Right lobe of liver (tissue), 6 donors: ENCODE measurements around the gene ARHGEF7. TPM values are rescaled to one million over a fixed set of nuclear protein-coding genes. Genes with fewer than 3 reads are reported as not detected.

Experiments used
- ATAC-seq, 4 donors: fragments of 200-7000 bp; cut with Tn5 transposase; one replicate each; pipeline ENCODE4 v1.9.1; 2020; ENCODE audit warnings: mild to moderate bottlenecking in 4 of 4, moderate library complexity in 4 of 4
- DNase-seq, 3 donors: peaks; one replicate each; pipeline ENCODE4 v3.0.0-alpha.2; 2020
- H3K27ac ChIP-seq, 3 donors: fragments of 200-600 bp; one replicate each; pipeline ENCODE4 v1.8.0; 2022
- H3K27me3 ChIP-seq, 2 donors: fragments of 200-600 bp; one replicate each; pipeline ENCODE4 v1.8.0; 2022
- H3K36me3 ChIP-seq, 4 donors: fragments of 200-600 bp; sonication (generic) in 1 of 4; one replicate each; pipeline versions ENCODE4 v1.5.1 to v1.8.0; 2017 to 2022; ENCODE audit warnings: control low read depth in 1 of 4
- H3K4me1 ChIP-seq, 4 donors: fragments of 200-600 bp; sonication (generic) in 1 of 4; one replicate each; pipeline versions ENCODE4 v1.5.1 to v1.8.0; 2017 to 2022; ENCODE audit warnings: control low read depth in 1 of 4
- H3K4me3 ChIP-seq, 3 donors: fragments of 200-600 bp; one replicate each; pipeline ENCODE4 v1.8.0; 2022
- H3K9me3 ChIP-seq, 4 donors: fragments of 200-600 bp; sonication (generic) in 1 of 4; one replicate each; pipeline versions ENCODE4 v1.5.1 to v1.8.0; 2017 to 2022; ENCODE audit warnings: control low read depth in 1 of 4
- CTCF ChIP-seq, 4 donors: fragments of 200-600 bp in 3 of 4; fragments of 450-650 bp in 1 of 4; IDR thresholded peaks; one replicate each; pipeline versions ENCODE4 v1.5.1 to v1.8.0; 2016 to 2022; ENCODE audit warnings: antibody characterized with exemption in 4 of 4, mild to moderate bottlenecking in 2 of 4
- POLR2A ChIP-seq: fragments of 450-650 bp; IDR thresholded peaks from one replicate; pipeline ENCODE4 v1.6.1; 2017; ENCODE audit warnings: antibody characterized with exemption, mild to moderate bottlenecking
- WGBS: methylation state at CpG from one replicate; pipeline ENCODE4 v1.1.6; 2018; ENCODE audit warnings: low coverage, low lambda C conversion rate; ENCODE audit not compliant: insufficient coverage; ENCODE audit errors: missing lambda C conversion rate; 5-methylcytosine and 5-hydroxymethylcytosine counted together
- intact Hi-C, 2 donors: fragments of 100-400 bp; cut with DNase I; formaldehyde crosslinking; loops; one replicate each; pipeline versions ENCODE4 v1.11.2 to v1.14.1; 2022
- total RNA-seq, 6 experiments: library from RNA; depleted of rRNA in 2 of 6; stranded (reverse); fragments of >200 nt in 2 of 6; fragmentation: NEBNext Ultra II Directional in 3 of 6; extraction: Animal tissue kit (Norgen Biotek cat#: 25700) in 3 of 6; gene quantifications; one replicate each; pipeline versions ENCODE4 v1.1.0 to v1.2.4, GENCODE V29; 2016 to 2023
- donor health status: DM: no; HTN: yes; CAD: no.
- donor health status: DM: no; HTN: no; CAD: no.
- donor health status: DM: no; HTN: no; CAD: no.
- donor health status: DM: no; HTN: yes; CAD: no.
- donor health status: DM: no; HTN: yes; CAD: no.

The ARHGEF7 gene
- total RNA-seq, 6 experiments from 2014 or later, result 22.0 to 40.1 (median 33.8) TPM

- Histone ChIP-seq H3K36me3 (peaks cover 0 to 53% (median 21%) of the 10 kb centered on the region in 4 donors), H3K4me3 (no peak overlapping the region)
- intact Hi-C loops, result no loop called here
Observed at GRCh38 chr13:111292710-111293485, 177.8 kb downstream of the ARHGEF7 start.

DNA sequence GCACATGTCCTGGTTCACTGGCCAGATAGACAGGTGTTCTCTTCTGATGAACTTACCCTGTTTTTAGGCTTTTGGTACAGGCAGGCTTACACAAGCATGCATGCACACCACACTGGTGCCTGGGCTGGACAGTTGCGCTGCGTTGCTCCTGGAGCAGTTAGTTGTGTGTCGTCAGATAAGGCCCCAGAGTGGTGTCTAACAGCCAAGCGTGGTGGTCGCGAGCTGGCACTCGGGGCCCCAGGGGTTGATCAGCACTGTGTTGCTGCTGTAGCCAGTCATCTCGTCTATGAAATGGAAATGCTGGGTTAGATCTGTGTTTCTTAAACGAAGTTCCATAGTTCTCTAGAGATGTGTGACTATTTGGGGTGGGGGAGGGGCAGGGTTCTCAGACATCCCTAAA is 180.8 kb downstream of the ARHGEF7 start:
- H3K36me3 ChIP-seq, result peaks cover 0 to 37% (median 12%) of the 10 kb centered on the region in 4 donors
- ATAC-seq (no peak), DNase-seq (no peak)
- no peaks in the 10 kb centered on the region for H3K27me3 ChIP-seq
- WGBS, result 60% methylated on average over 1 of the region's 9 CpGs
- intact Hi-C loops, result no loop called here
- TF ChIP-seq CTCF (IDR thresholded peaks at IDR 0.05) (no peak), POLR2A (no peak)
- no peak overlapping the region for H3K4me3 ChIP-seq
- no peaks in the 10 kb centered on the region for H3K4me1 ChIP-seq
- no peaks in the 10 kb centered on the region for H3K9me3 ChIP-seq
- no peak overlapping the region for H3K27ac ChIP-seq

More at GRCh38 chr13:111292710-111293485, 177.8 kb downstream of the ARHGEF7 start:
- ATAC-seq (no peak), DNase-seq (no peak)
- Histone ChIP-seq H3K9me3 (no peaks in the 10 kb centered on the region), H3K4me1 (no peaks in the 10 kb centered on the region), H3K27me3 (no peaks in the 10 kb centered on the region), H3K27ac (no peak overlapping the region)
- no peak for TF ChIP-seq POLR2A
- no peak for TF ChIP-seq CTCF (IDR thresholded peaks at IDR 0.05)
- 80% methylated on average over 4 of the region's 13 CpGs for WGBS

- no peaks in the 10 kb centered on the region for H3K27me3 ChIP-seq
- DNase-seq (no peak), ATAC-seq (no peak)
- no peak overlapping the region for H3K4me3 ChIP-seq
- no peaks in the 10 kb centered on the region for H3K4me1 ChIP-seq
- H3K9me3 ChIP-seq, result no peaks in the 10 kb centered on the region
- 66% methylated on average over 3 of the region's 6 CpGs for WGBS
- TF ChIP-seq CTCF (IDR thresholded peaks at IDR 0.05), result no peak
- TF ChIP-seq POLR2A, result no peak
- no peak overlapping the region for H3K27ac ChIP-seq
- intact Hi-C loops, result no loop called here
- peaks cover 0 to 37% (median 14%) of the 10 kb centered on the region in 4 donors for H3K36me3 ChIP-seq
Observed at GRCh38 chr13:111296417-111296816, 181.3 kb downstream of the ARHGEF7 start.

- no peak for TF ChIP-seq POLR2A
- no peak for TF ChIP-seq CTCF (IDR thresholded peaks at IDR 0.05)
- H3K27ac ChIP-seq, result no peak overlapping the region
- peaks cover 0 to 37% (median 20%) of the 10 kb centered on the region in 4 donors for H3K36me3 ChIP-seq
- no peaks in the 10 kb centered on the region for H3K4me1 ChIP-seq
- ATAC-seq (no peak), DNase-seq (no peak)
- 89% methylated on average over 8 of the region's 13 CpGs for WGBS
- intact Hi-C loops, result no loop called here
- no peak overlapping the region for H3K4me3 ChIP-seq
- no peaks in the 10 kb centered on the region for H3K27me3 ChIP-seq
- H3K9me3 ChIP-seq, result no peaks in the 10 kb centered on the region
Observed at GRCh38 chr13:111298214-111298975, 183.3 kb downstream of the ARHGEF7 start.
